HepG2 (cell line): ENCODE data around the gene SLC12A9. TPM values are rescaled to one million over a fixed set of nuclear protein-coding genes. Genes with fewer than 3 reads are reported as not detected.

Experiments
- ATAC-seq: fragments of 200-7000 bp; cut with Tn5 transposase; 3 replicates; pipeline ENCODE4 v1.9.1; 2020; ENCODE audit warnings: mild to moderate bottlenecking, moderate library complexity
- BruUV-seq: library from RNA; stranded (reverse); fragments of 400-500 nt; replicated peaks from 2 replicates; lab custom pipeline; 2021; lab: Mats Ljungman, UMichigan
- CTCF ChIA-PET: fragments of 300-600 bp; formaldehyde crosslinking; extraction: SDS; loops from one replicate; lab custom pipeline; 2021; ENCODE audit warnings: low total read pairs, inconsistent platforms, low intra/inter-chr PET ratio; lab: Yijun Ruan, JAX
- POLR2A ChIA-PET: fragments of 350-600 bp; sonication (Branson Sonifier 250); formaldehyde crosslinking; loops from one replicate; lab custom pipeline; 2020; ENCODE audit warnings: antibody characterized with exemption, inconsistent platforms; lab: Yijun Ruan, JAX
- DNase-seq: peaks from one replicate; pipeline ENCODE4 v3.0.0-alpha.2; 2015; ENCODE audit warnings: low spot score
- FAIRE-seq: peaks from 3 replicates; lab custom pipeline; 2011; peaks lifted over from hg19 to GRCh38; lab: Jason Lieb, UNC
- H2AFZ ChIP-seq: one replicate; pipeline ENCODE4 v1.6.1; 2011; ENCODE audit warnings: low read length, inconsistent platforms
- H3K27ac ChIP-seq: fragments of 300-600 bp; 3 replicates; pipeline ENCODE4 v1.8.0; 2011; ENCODE audit warnings: mixed run types, mild to moderate bottlenecking, mixed read lengths, low read length, inconsistent platforms; ENCODE audit not compliant: insufficient read depth; ENCODE audit errors: extremely low read length
- H3K27me3 ChIP-seq, 2 experiments: fragments of 200-600 bp in 1 of 2; 2 replicates in 1 of 2; 3 replicates in 1 of 2; pipeline versions ENCODE4 v1.6.0 to v1.8.0; 2011; ENCODE audit warnings: low read length in 2 of 2, mild to moderate bottlenecking in 2 of 2, moderate library complexity in 2 of 2, inconsistent platforms in 1 of 2; ENCODE audit not compliant: insufficient read depth in 2 of 2, control insufficient read depth in 1 of 2
- H3K36me3 ChIP-seq, 2 experiments: fragments of 200-600 bp in 1 of 2; replicated peaks in 1 of 2; 2 replicates in 1 of 2; 3 replicates in 1 of 2; pipeline versions ENCODE4 v1.5.1 to v1.8.0; 2011; ENCODE audit warnings: low read length in 2 of 2, inconsistent platforms in 1 of 2; ENCODE audit not compliant: insufficient read depth in 2 of 2, control insufficient read depth in 1 of 2
- H3K4me1 ChIP-seq: 2 replicates; pipeline ENCODE4 v1.5.1; 2012; ENCODE audit warnings: low read length, inconsistent platforms; ENCODE audit not compliant: insufficient read depth
- H3K4me2 ChIP-seq: 2 replicates; pipeline ENCODE4 v1.6.0; 2011; ENCODE audit warnings: low read depth, low read length, inconsistent platforms
- H3K4me3 ChIP-seq, 3 experiments: fragments of 200-600 bp in 1 of 3; sonication (generic), shearing (Covaris generic) in 1 of 3; replicated peaks in 1 of 3; 2 replicates each; pipeline ENCODE4 v1.5.1; 2011 to 2016; ENCODE audit warnings: low read length in 3 of 3, inconsistent platforms in 2 of 3, low read depth in 2 of 3, mild to moderate bottlenecking in 2 of 3, control low read depth in 1 of 3, mixed read lengths in 1 of 3; ENCODE audit not compliant: insufficient read depth in 1 of 3
- H3K79me2 ChIP-seq: one replicate; pipeline ENCODE4 v1.6.1; 2011; ENCODE audit warnings: low read length, inconsistent platforms; ENCODE audit not compliant: insufficient read depth
- H3K9ac ChIP-seq: 2 replicates; pipeline ENCODE4 v1.6.0; 2011; ENCODE audit warnings: mild to moderate bottlenecking, low read depth, low read length, inconsistent platforms; ENCODE audit not compliant: insufficient read depth
- H3K9me3 ChIP-seq: 2 replicates; pipeline ENCODE4 v1.5.1; 2012; ENCODE audit warnings: mild to moderate bottlenecking, low read length
- H4K20me1 ChIP-seq: 2 replicates; pipeline ENCODE4 v1.6.0; 2011; ENCODE audit warnings: inconsistent platforms, mild to moderate bottlenecking, low read length, moderate library complexity; ENCODE audit not compliant: insufficient read depth
- AGO2 ChIP-seq: fragments of 200-400 bp; formaldehyde crosslinking; optimal IDR thresholded peaks from 2 replicates; pipeline ENCODE3; 2017; ENCODE audit warnings: mild to moderate bottlenecking, low read depth, low read length, moderate library complexity
- NR2F6 ChIP-seq, 2 experiments: IDR thresholded peaks; 2 replicates each; pipeline ENCODE4 v1.6.1; 2016; ENCODE audit warnings: antibody characterized with exemption in 1 of 2, mild to moderate bottlenecking in 1 of 2
- RBFOX2 ChIP-seq: fragments of 200-400 bp; formaldehyde crosslinking; IDR thresholded peaks from 2 replicates; pipeline ENCODE4 v1.6.1; 2017; ENCODE audit warnings: low read depth, mild to moderate bottlenecking, low read length
- RFXANK ChIP-seq: IDR thresholded peaks from 2 replicates; pipeline ENCODE4 v1.6.1; 2016
- WGBS: methylation state at CpG from one replicate; pipeline ENCODE4 v1.1.6; 2017; ENCODE audit warnings: low lambda C conversion rate; 5-methylcytosine and 5-hydroxymethylcytosine counted together
- in situ Hi-C: cut with HindIII; loops from 2 replicates; pipeline ENCODE4 v1.10.0; 2017; ENCODE audit warnings: low pct_unique_long_range_greater_than_20kb; ENCODE audit not compliant: extremely low pct_ligation_motif_present
- intact Hi-C: fragments of 100-400 bp; cut with micrococcal nuclease; formaldehyde crosslinking; loops from one replicate; pipeline ENCODE4 v1.10.0; 2022; ENCODE audit not compliant: unreplicated experiment
- polyA plus RNA-seq, 8 experiments: library from polyadenylated mRNA; depleted of rRNA in 3 of 8; stranded (reverse) in 7 of 8; unstranded in 1 of 8; fragments of >200 nt; fragmentation: Illumina TruSeq in 4 of 8; extraction: Trizol in 4 of 8; gene quantifications; 2 replicates each; pipeline versions ENCODE4 v1.2.1 to v1.2.3, GENCODE V29; 2011 to 2016; ENCODE audit warnings: low read depth in 4 of 8, missing spikeins in 1 of 8, mixed read lengths in 1 of 8; ENCODE audit not compliant: insufficient read depth in 1 of 8
- total RNA-seq, 5 experiments: library from RNA; depleted of rRNA; stranded (reverse); fragments of >200 nt; fragmentation: Illumina TruSeq; extraction: Trizol; gene quantifications; 2 replicates each; pipeline ENCODE4 v1.2.3, GENCODE V29; 2016; ENCODE audit warnings: low read depth in 1 of 5

The SLC12A9 gene
- total and polyA plus RNA-seq, 2 of the 13 experiments (the other 11 are each of a cell fraction or from before 2014, with no cell fraction given): 8.7 to 16.6 TPM

- TF ChIP-seq RBFOX2 (peak; percentile 63), NR2F6 (IDR thresholded peaks at IDR 0.05) (no peak), NR2F6 (CRISPR knock-in tag; IDR thresholded peaks at IDR 0.05) (no peak), AGO2 (peak; percentile 66)
- ATAC-seq (no peak), DNase-seq (no peak), FAIRE-seq (no peak)
- 98% methylated on average over 19 of the region's 19 CpGs for WGBS
- in situ Hi-C loops (no loop called here), intact Hi-C loops (no loop called here)
- CTCF ChIA-PET: no interaction called here
- H3K79me2 ChIP-seq: no peaks in the 10 kb centered on the region
- peak overlapping the region; percentile 40 for H3K27ac ChIP-seq
- no peaks in the 10 kb centered on the region for H3K27me3 ChIP-seq
- no peak overlapping the region for H3K9ac ChIP-seq
- no peak overlapping the region for H2AFZ ChIP-seq
- H3K36me3 ChIP-seq: peaks cover 26 to 71% of the 10 kb centered on the region in 2 experiments
- peaks cover 35% of the 10 kb centered on the region for H3K4me1 ChIP-seq
- H3K9me3 ChIP-seq: no peaks in the 10 kb centered on the region
- POLR2A ChIA-PET: interaction anchor here (0.7 to 5.3 kb wide), 6 partner anchors 10 to 199 kb away, joined by 3 to 42 read pairs (median 9); partner anchors contain the start of genes EPHB4 and SLC12A9
- no TSS peak for BruUV-seq
- no peak overlapping the region for H3K4me2 ChIP-seq
- H4K20me1 ChIP-seq: no peaks in the 10 kb centered on the region
- H3K4me3 ChIP-seq: no peak overlapping the region
Observed at GRCh38 chr7:100817097-100817496, 35.4 kb upstream of the SLC12A9 start.

- intact Hi-C loops: no loop called here
- peaks cover 25 to 70% of the 10 kb centered on the region in 2 experiments for H3K36me3 ChIP-seq
- DNase-seq (no peak), FAIRE-seq (no peak), ATAC-seq (no peak)
- H3K27me3 ChIP-seq: no peaks in the 10 kb centered on the region
- no peak overlapping the region for H2AFZ ChIP-seq
- ChIA-PET CTCF (no interaction called here), POLR2A (interaction anchor here (0.7 to 5.3 kb wide), 4 partner anchors 9 to 71 kb away, joined by 3 to 42 read pairs (median 4); partner anchors contain the start of genes EPHB4 and UFSP1)
- 96% methylated on average over 7 of the region's 9 CpGs for WGBS
- no peak overlapping the region for H3K27ac ChIP-seq
- in situ Hi-C loops: no loop called here
- no peak overlapping the region for H3K4me3 ChIP-seq
- H4K20me1 ChIP-seq: no peaks in the 10 kb centered on the region
- H3K9me3 ChIP-seq: no peaks in the 10 kb centered on the region
- no peak overlapping the region for H3K9ac ChIP-seq
- no TSS peak for BruUV-seq
- peaks cover 36% of the 10 kb centered on the region for H3K4me1 ChIP-seq
- H3K4me2 ChIP-seq: no peak overlapping the region
- TF ChIP-seq RFXANK (CRISPR knock-in tag): no peak
- TF ChIP-seq RBFOX2: 0 out of 2 replicates have a peak, but pooled peaks have one; percentile 44
- peaks cover 2% of the 10 kb centered on the region for H3K79me2 ChIP-seq
Observed at GRCh38 chr7:100818366-100818765, 34.1 kb upstream of the SLC12A9 start.
